Endodermal cell (in vitro differentiated cells): ENCODE results near the gene DHRS1. TPM values are rescaled to one million over a fixed set of nuclear protein-coding genes. Genes with fewer than 3 reads are reported as not detected.
A peak's percentile ranks its signal among the peaks of the same experiment; 100 is the strongest.

ENCODE experiments used
- DNase-seq: peaks from one replicate; pipeline ENCODE4 v3.0.0-alpha.2; 2017
- H3K27ac ChIP-seq: 2 replicates; pipeline ENCODE4 v1.5.1; 2013; ENCODE audit warnings: mild to moderate bottlenecking, low read depth, low read length, moderate library complexity
- H3K27me3 ChIP-seq: 2 replicates; pipeline ENCODE4 v1.6.1; 2013; ENCODE audit warnings: mild to moderate bottlenecking, low read length, moderate library complexity; ENCODE audit not compliant: insufficient read depth, control insufficient read depth, poor library complexity, severe bottlenecking
- H3K36me3 ChIP-seq: 2 replicates; pipeline ENCODE4 v1.7.0; 2013; ENCODE audit warnings: mild to moderate bottlenecking, low read length, moderate library complexity; ENCODE audit not compliant: control insufficient read depth, insufficient read depth
- H3K4me1 ChIP-seq: one replicate; pipeline ENCODE4 v1.7.0; 2013; ENCODE audit warnings: low read length; ENCODE audit not compliant: control insufficient read depth, insufficient read depth
- H3K4me3 ChIP-seq: 2 replicates; pipeline ENCODE4 v1.5.1; 2013; ENCODE audit warnings: mild to moderate bottlenecking, low read length, moderate library complexity
- H3K9ac ChIP-seq: 2 replicates; pipeline ENCODE4 v1.6.1; 2013; ENCODE audit warnings: mild to moderate bottlenecking, low read length, moderate library complexity; ENCODE audit not compliant: poor library complexity, severe bottlenecking; ENCODE audit errors: extremely low read depth
- H3K9me3 ChIP-seq: 2 replicates; pipeline ENCODE4 v1.6.1; 2013; ENCODE audit warnings: mild to moderate bottlenecking, low read length, moderate library complexity; ENCODE audit not compliant: control insufficient read depth
- H3K27ac Mint-ChIP-seq: 2 replicates; pipeline ENCODE4 v1.8.0; 2020; ENCODE audit warnings: mixed read lengths
- H3K27me3 Mint-ChIP-seq: 2 replicates; pipeline ENCODE4 v1.8.0; 2021; ENCODE audit warnings: mild to moderate bottlenecking, mixed read lengths; ENCODE audit not compliant: insufficient read depth
- H3K36me3 Mint-ChIP-seq: 2 replicates; pipeline ENCODE4 v1.8.0; 2020; ENCODE audit warnings: low read depth, mixed read lengths
- H3K4me1 Mint-ChIP-seq: 2 replicates; pipeline ENCODE4 v1.8.0; 2020; ENCODE audit warnings: mixed read lengths
- H3K4me3 Mint-ChIP-seq: 2 replicates; pipeline ENCODE4 v1.8.0; 2020; ENCODE audit warnings: mild to moderate bottlenecking, moderate library complexity, mixed read lengths
- H3K9me3 Mint-ChIP-seq: 2 replicates; pipeline ENCODE4 v1.8.0; 2020; ENCODE audit warnings: mild to moderate bottlenecking, mixed read lengths
- WGBS, 2 experiments: methylation state at CpG; one replicate each; pipeline versions ENCODE4 v1.1.5 to v1.1.7; 2013; ENCODE audit warnings: missing lambda C conversion rate in 2 of 2, mixed read lengths in 1 of 2; ENCODE audit not compliant: insufficient coverage in 1 of 2, insufficient read length in 1 of 2; 5-methylcytosine and 5-hydroxymethylcytosine counted together
- total RNA-seq, 2 donors: library from RNA; stranded (reverse); fragmentation: NEBNext Ultra II Directional in 1 of 2; extraction: Animal tissue kit (Norgen Biotek cat#: 25700) in 1 of 2; gene quantifications; 2 replicates in 1 of 2; 3 replicates in 1 of 2; pipeline ENCODE4 v1.2.1, GENCODE V29; 2021
- TF ChIP-seq, protein P1 (sequence below): fragments of 200-600 bp; sonication (generic); conservative IDR thresholded peaks from 2 replicates; pipeline ENCODE4 v1.5.0; 2021; ENCODE audit warnings: antibody characterized with exemption, mild to moderate bottlenecking

DHRS1 gene
- total RNA-seq, 2 donors from 2014 or later = 21.2 to 22.5 TPM

DNA sequence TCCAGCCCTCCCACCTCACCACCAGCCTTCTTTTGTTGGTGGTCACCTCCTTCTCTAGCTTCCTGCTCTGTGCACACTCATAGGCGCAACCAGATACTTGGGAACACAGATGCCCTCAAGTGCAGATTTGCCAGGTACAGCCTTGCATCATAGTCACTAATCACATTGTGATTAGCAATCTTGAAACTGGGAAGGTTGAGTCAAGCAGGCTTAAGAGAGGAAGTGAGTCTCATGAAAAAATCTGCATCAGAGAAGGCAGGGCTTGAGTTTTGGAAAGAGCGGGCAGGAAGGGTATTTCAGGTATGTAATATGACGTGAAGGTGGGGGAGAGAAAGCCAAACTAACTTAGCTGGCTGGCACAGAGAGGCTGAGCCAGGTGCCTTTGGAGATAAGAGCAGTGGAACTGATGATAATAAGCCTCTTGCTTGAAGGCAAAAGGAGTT, 25.5 kb downstream of the DHRS1 start:
- Histone ChIP-seq H3K9me3 (no peaks in the 10 kb centered on the region), H3K27me3 (no peaks in the 10 kb centered on the region), H3K4me3 (no peak overlapping the region), H3K9ac (no peak overlapping the region), H3K27ac (no peak overlapping the region), H3K36me3 (no peaks in the 10 kb centered on the region), H3K4me1 (no peaks in the 10 kb centered on the region)
- 96 to 97% methylated on average over 3 of the region's 3 CpGs for WGBS, 2 experiments
- no peaks in the 10 kb centered on the region for H3K36me3 Mint-ChIP-seq
- H3K4me1 Mint-ChIP-seq = peaks cover 4% of the 10 kb centered on the region
- H3K4me3 Mint-ChIP-seq = no peak overlapping the region
- no peak overlapping the region for H3K27ac Mint-ChIP-seq
- no peaks in the 10 kb centered on the region for H3K27me3 Mint-ChIP-seq
- no peaks in the 10 kb centered on the region for H3K9me3 Mint-ChIP-seq
- DNase-seq = no peak
- TF ChIP-seq, protein P1, sequence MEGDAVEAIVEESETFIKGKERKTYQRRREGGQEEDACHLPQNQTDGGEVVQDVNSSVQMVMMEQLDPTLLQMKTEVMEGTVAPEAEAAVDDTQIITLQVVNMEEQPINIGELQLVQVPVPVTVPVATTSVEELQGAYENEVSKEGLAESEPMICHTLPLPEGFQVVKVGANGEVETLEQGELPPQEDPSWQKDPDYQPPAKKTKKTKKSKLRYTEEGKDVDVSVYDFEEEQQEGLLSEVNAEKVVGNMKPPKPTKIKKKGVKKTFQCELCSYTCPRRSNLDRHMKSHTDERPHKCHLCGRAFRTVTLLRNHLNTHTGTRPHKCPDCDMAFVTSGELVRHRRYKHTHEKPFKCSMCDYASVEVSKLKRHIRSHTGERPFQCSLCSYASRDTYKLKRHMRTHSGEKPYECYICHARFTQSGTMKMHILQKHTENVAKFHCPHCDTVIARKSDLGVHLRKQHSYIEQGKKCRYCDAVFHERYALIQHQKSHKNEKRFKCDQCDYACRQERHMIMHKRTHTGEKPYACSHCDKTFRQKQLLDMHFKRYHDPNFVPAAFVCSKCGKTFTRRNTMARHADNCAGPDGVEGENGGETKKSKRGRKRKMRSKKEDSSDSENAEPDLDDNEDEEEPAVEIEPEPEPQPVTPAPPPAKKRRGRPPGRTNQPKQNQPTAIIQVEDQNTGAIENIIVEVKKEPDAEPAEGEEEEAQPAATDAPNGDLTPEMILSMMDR = no peak

- Mint-ChIP-seq H3K27me3 (no peaks in the 10 kb centered on the region), H3K4me1 (peaks cover 4% of the 10 kb centered on the region), H3K36me3 (no peaks in the 10 kb centered on the region), H3K4me3 (no peak overlapping the region), H3K27ac (no peak overlapping the region), H3K9me3 (no peaks in the 10 kb centered on the region)
- H3K9me3 ChIP-seq = no peaks in the 10 kb centered on the region
- H3K4me3 ChIP-seq = no peak overlapping the region
- no peak overlapping the region for H3K27ac ChIP-seq
- H3K9ac ChIP-seq = no peak overlapping the region
- H3K27me3 ChIP-seq = no peaks in the 10 kb centered on the region
- TF ChIP-seq, protein P1 = peak; percentile 45
- H3K36me3 ChIP-seq = no peaks in the 10 kb centered on the region
- WGBS, 2 experiments = 85 to 100% methylated on average over 1 to 3 of the region's 3 CpGs
- no peaks in the 10 kb centered on the region for H3K4me1 ChIP-seq
- DNase-seq = no peak
Measured at GRCh38 chr14:24273422-24273998, 26.1 kb downstream of the DHRS1 start.

- no peaks in the 10 kb centered on the region for H3K9me3 ChIP-seq
- WGBS, 2 experiments = 89 to 100% methylated on average over 2 of the region's 2 CpGs
- no peak overlapping the region for H3K27ac Mint-ChIP-seq
Measured at GRCh38 chr14:24272467-24272866, 27.1 kb downstream of the DHRS1 start.

More at GRCh38 chr14:24272467-24272866, 27.1 kb downstream of the DHRS1 start:
- no peak overlapping the region for H3K9ac ChIP-seq
- no peaks in the 10 kb centered on the region for H3K27me3 ChIP-seq
- no peak overlapping the region for H3K27ac ChIP-seq
- TF ChIP-seq, protein P1 = no peak
- H3K4me1 Mint-ChIP-seq = peaks cover 4% of the 10 kb centered on the region
- no peaks in the 10 kb centered on the region for H3K36me3 ChIP-seq
- H3K27me3 Mint-ChIP-seq = no peaks in the 10 kb centered on the region
- H3K4me3 Mint-ChIP-seq = peak overlapping the region; percentile 75
- no peaks in the 10 kb centered on the region for H3K9me3 Mint-ChIP-seq
- no peak overlapping the region for H3K4me3 ChIP-seq
- H3K36me3 Mint-ChIP-seq = no peaks in the 10 kb centered on the region
- no peak for DNase-seq
- H3K4me1 ChIP-seq = no peaks in the 10 kb centered on the region
